ENCODE data around the gene PLCB1.

- no peak for TF ChIP-seq CTCF (IDR thresholded peaks at IDR 0.05; ENCODE audit: low read depth, low read length, poor library complexity, severe bottlenecking)
- no peak for TF ChIP-seq EZH2phosphoT487 (IDR thresholded peaks at IDR 0.05; ENCODE audit: borderline replicate concordance, low read length)
Observed at GRCh38 chr20:8183526-8183925, 51.5 kb downstream of the PLCB1 start.
